Panc1 (cell line): ENCODE data around the gene PDS5B. TPM values are rescaled to one million over a fixed set of nuclear protein-coding genes. Genes with fewer than 3 reads are reported as not detected.

Experiments
- ATAC-seq: fragments of 200-7000 bp; cut with Tn5 transposase; 2 replicates; pipeline ENCODE4 v1.9.1; 2020; ENCODE audit warnings: mild to moderate bottlenecking, moderate library complexity
- BruUV-seq: library from RNA; stranded (reverse); fragments of 400-500 nt; replicated peaks from 2 replicates; lab custom pipeline; 2021; lab: Mats Ljungman, UMichigan
- CTCF ChIA-PET: fragments of 300-600 bp; sonication (Branson Sonifier 250); formaldehyde crosslinking; loops from one replicate; lab custom pipeline; 2022; ENCODE audit warnings: antibody characterized with exemption; lab: Charles Lee
- POLR2A ChIA-PET: fragments of 300-600 bp; sonication (Branson Sonifier 250); formaldehyde crosslinking; loops from one replicate; lab custom pipeline; 2022; ENCODE audit warnings: antibody characterized with exemption; lab: Charles Lee
- DNase-seq: peaks from one replicate; pipeline ENCODE4 v3.0.0-alpha.2; 2010; ENCODE audit warnings: low read depth, low spot score
- H3K27ac ChIP-seq: 2 replicates; pipeline ENCODE4 v1.5.1; 2011; ENCODE audit warnings: mild to moderate bottlenecking, low read length, inconsistent platforms
- H3K27me3 ChIP-seq: fragments of 200-500 bp; sonication (Bioruptor generic); 2 replicates; pipeline ENCODE4 v1.6.0; 2014; ENCODE audit warnings: low read length, inconsistent platforms; ENCODE audit not compliant: control insufficient read depth, insufficient read depth
- H3K36me3 ChIP-seq: fragments of 200-500 bp; sonication (Bioruptor generic); 2 replicates; pipeline ENCODE4 v1.5.1; 2014; ENCODE audit warnings: inconsistent platforms, mild to moderate bottlenecking, low read length, moderate library complexity; ENCODE audit not compliant: control insufficient read depth, insufficient read depth
- H3K4me1 ChIP-seq: 2 replicates; pipeline ENCODE4 v1.5.1; 2011; ENCODE audit warnings: inconsistent platforms, mild to moderate bottlenecking, low read length, moderate library complexity; ENCODE audit not compliant: control insufficient read depth, insufficient read depth
- H3K4me3 ChIP-seq, 2 experiments: 2 replicates each; pipeline ENCODE4 v1.5.1; 2011 to 2012; ENCODE audit warnings: low read depth in 2 of 2, low read length in 2 of 2, mild to moderate bottlenecking in 2 of 2, inconsistent platforms in 1 of 2, moderate library complexity in 1 of 2
- H3K9me3 ChIP-seq: fragments of 200-500 bp; sonication (Bioruptor generic); 2 replicates; pipeline ENCODE4 v1.5.1; 2014; ENCODE audit warnings: low read depth, mild to moderate bottlenecking, inconsistent platforms, low read length, moderate library complexity; ENCODE audit not compliant: control insufficient read depth, insufficient read depth
- POLR2AphosphoS5 ChIP-seq: IDR thresholded peaks from 2 replicates; pipeline ENCODE4 v1.6.1; 2012; ENCODE audit warnings: mild to moderate bottlenecking, low read depth, low read length, moderate library complexity
- SIN3A ChIP-seq: IDR thresholded peaks from 2 replicates; pipeline ENCODE4 v1.6.1; 2012; ENCODE audit warnings: low read depth, mild to moderate bottlenecking, low read length, moderate library complexity, borderline replicate concordance; ENCODE audit not compliant: insufficient read depth
- TCF7L2 ChIP-seq: IDR thresholded peaks from 2 replicates; pipeline ENCODE4 v1.6.1; 2011; ENCODE audit warnings: mild to moderate bottlenecking, low read depth, low read length, inconsistent platforms
- in situ Hi-C: cut with HindIII; loops from 2 replicates; pipeline ENCODE4 v1.10.0; 2016; ENCODE audit warnings: low sequenced_read_pairs, low pct_unique_long_range_greater_than_20kb
- intact Hi-C: fragments of 100-400 bp; cut with micrococcal nuclease; formaldehyde crosslinking; loops from one replicate; pipeline ENCODE4 v1.10.0; 2022; ENCODE audit not compliant: unreplicated experiment
- total RNA-seq: library from RNA; stranded (reverse); gene quantifications from one replicate; pipeline ENCODE4 v1.2.1, GENCODE V29; 2021; ENCODE audit not compliant: unreplicated experiment
- TF ChIP-seq, protein P1 (sequence below), 2 experiments: IDR thresholded peaks; 2 replicates each; pipeline ENCODE4 v1.6.1; 2011 to 2012; ENCODE audit warnings: low read depth in 2 of 2, control low read depth in 1 of 2, low read length in 1 of 2, mild to moderate bottlenecking in 1 of 2, moderate library complexity in 1 of 2; ENCODE audit not compliant: insufficient read depth in 1 of 2
- TF ChIP-seq, protein P2 (sequence below): fragments of 450-650 bp; IDR thresholded peaks from 2 replicates; pipeline ENCODE4 v1.5.1; 2017; ENCODE audit warnings: mild to moderate bottlenecking

Gene PDS5B
- total RNA-seq, 1 experiment from 2014 or later, result 33.9 TPM

- Histone ChIP-seq H3K4me1 (peaks cover under 1% of the 10 kb centered on the region; the same call in 1 of the 2 replicates), H3K36me3 (no peaks in the 10 kb centered on the region), H3K27ac (no peak overlapping the region), H3K27me3 (no peaks in the 10 kb centered on the region), H3K4me3 (no peak overlapping the region), H3K9me3 (no peaks in the 10 kb centered on the region)
- TF ChIP-seq POLR2AphosphoS5 (no peak), TCF7L2 (no peak), SIN3A (no peak)
- TF ChIP-seq, protein P1, sequence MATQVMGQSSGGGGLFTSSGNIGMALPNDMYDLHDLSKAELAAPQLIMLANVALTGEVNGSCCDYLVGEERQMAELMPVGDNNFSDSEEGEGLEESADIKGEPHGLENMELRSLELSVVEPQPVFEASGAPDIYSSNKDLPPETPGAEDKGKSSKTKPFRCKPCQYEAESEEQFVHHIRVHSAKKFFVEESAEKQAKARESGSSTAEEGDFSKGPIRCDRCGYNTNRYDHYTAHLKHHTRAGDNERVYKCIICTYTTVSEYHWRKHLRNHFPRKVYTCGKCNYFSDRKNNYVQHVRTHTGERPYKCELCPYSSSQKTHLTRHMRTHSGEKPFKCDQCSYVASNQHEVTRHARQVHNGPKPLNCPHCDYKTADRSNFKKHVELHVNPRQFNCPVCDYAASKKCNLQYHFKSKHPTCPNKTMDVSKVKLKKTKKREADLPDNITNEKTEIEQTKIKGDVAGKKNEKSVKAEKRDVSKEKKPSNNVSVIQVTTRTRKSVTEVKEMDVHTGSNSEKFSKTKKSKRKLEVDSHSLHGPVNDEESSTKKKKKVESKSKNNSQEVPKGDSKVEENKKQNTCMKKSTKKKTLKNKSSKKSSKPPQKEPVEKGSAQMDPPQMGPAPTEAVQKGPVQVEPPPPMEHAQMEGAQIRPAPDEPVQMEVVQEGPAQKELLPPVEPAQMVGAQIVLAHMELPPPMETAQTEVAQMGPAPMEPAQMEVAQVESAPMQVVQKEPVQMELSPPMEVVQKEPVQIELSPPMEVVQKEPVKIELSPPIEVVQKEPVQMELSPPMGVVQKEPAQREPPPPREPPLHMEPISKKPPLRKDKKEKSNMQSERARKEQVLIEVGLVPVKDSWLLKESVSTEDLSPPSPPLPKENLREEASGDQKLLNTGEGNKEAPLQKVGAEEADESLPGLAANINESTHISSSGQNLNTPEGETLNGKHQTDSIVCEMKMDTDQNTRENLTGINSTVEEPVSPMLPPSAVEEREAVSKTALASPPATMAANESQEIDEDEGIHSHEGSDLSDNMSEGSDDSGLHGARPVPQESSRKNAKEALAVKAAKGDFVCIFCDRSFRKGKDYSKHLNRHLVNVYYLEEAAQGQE (IDR thresholded peaks at IDR 0.05; ENCODE audit: insufficient read depth in 1 of 2, low read depth in 2 of 2, low read length in 1 of 2), result no peak
- TF ChIP-seq, protein P2, sequence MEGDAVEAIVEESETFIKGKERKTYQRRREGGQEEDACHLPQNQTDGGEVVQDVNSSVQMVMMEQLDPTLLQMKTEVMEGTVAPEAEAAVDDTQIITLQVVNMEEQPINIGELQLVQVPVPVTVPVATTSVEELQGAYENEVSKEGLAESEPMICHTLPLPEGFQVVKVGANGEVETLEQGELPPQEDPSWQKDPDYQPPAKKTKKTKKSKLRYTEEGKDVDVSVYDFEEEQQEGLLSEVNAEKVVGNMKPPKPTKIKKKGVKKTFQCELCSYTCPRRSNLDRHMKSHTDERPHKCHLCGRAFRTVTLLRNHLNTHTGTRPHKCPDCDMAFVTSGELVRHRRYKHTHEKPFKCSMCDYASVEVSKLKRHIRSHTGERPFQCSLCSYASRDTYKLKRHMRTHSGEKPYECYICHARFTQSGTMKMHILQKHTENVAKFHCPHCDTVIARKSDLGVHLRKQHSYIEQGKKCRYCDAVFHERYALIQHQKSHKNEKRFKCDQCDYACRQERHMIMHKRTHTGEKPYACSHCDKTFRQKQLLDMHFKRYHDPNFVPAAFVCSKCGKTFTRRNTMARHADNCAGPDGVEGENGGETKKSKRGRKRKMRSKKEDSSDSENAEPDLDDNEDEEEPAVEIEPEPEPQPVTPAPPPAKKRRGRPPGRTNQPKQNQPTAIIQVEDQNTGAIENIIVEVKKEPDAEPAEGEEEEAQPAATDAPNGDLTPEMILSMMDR, result no peak
- ATAC-seq (no peak), DNase-seq (no peak)
- BruUV-seq, result no TSS peak
- ChIA-PET CTCF (no interaction called here), POLR2A (interaction anchor here (0.6 kb wide), 1 partner anchor 11 kb away, joined by 4 read pairs; no protein-coding TSS in a partner anchor)
- in situ Hi-C loops (no loop called here), intact Hi-C loops (no loop called here)
Observed at GRCh38 chr13:32595306-32595705, 9.1 kb downstream of the PDS5B start.

DNA sequence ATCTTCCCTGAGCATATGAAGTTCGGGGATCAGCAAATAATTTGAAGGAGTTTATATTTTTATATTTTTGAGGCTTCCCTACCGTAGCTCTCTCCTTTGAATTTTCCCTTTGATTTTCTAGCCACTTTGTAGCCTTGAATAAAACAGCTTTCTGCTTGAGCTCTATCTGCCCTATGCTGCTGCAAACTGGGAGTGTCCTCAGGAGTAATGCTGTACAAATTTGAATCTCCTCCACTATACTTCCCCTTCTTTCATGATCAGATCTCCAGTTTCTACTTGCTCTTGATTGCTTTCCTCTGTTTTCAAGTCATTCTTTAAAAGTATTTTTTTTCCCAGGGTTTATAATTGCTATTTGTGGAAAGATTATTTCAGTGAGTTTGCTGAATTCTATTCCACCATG lies 14.6 kb downstream of the PDS5B start:
- no peaks in the 10 kb centered on the region for H3K27me3 ChIP-seq
- H3K4me3 ChIP-seq, result no peak overlapping the region
- in situ Hi-C loops (no loop called here), intact Hi-C loops (no loop called here)
- H3K4me1 ChIP-seq, result peaks cover 2% of the 10 kb centered on the region; the same call in 1 of the 2 replicates
- ATAC-seq (no peak), DNase-seq (no peak)
- CTCF ChIA-PET, result no interaction called here
- H3K36me3 ChIP-seq, result no peaks in the 10 kb centered on the region
- POLR2A ChIA-PET, result no interaction called here
- H3K9me3 ChIP-seq, result no peaks in the 10 kb centered on the region
- H3K27ac ChIP-seq, result no peak overlapping the region
- no TSS peak for BruUV-seq
- TF ChIP-seq POLR2AphosphoS5, result no peak
- TF ChIP-seq, protein P1 (IDR thresholded peaks at IDR 0.05; ENCODE audit: insufficient read depth in 1 of 2, low read depth in 2 of 2, low read length in 1 of 2), result no peak
- TF ChIP-seq, protein P2, result no peak
- TF ChIP-seq SIN3A, result no peak
- no peak for TF ChIP-seq TCF7L2
